Neuronal stem cell (in vitro differentiated cells): ENCODE data around the gene UQCRQ.
A peak's percentile ranks its signal among the peaks of the same experiment; 100 is the strongest.

Source experiments
- DNase-seq: peaks from one replicate; pipeline ENCODE4 v3.0.0-alpha.2; 2013; ENCODE audit warnings: low spot score
- H2AFZ ChIP-seq: one replicate; pipeline ENCODE4 v1.6.1; 2013; ENCODE audit warnings: mild to moderate bottlenecking, low read length, inconsistent platforms
- H2AK5ac ChIP-seq: 2 replicates; pipeline ENCODE4 v1.6.1; 2013; ENCODE audit warnings: low read depth, mild to moderate bottlenecking, inconsistent platforms, low read length, moderate library complexity, mixed read lengths
- H2BK120ac ChIP-seq: 2 replicates; pipeline ENCODE4 v1.6.1; 2013; ENCODE audit warnings: low read depth, mild to moderate bottlenecking, inconsistent platforms, low read length, moderate library complexity, mixed read lengths
- H2BK12ac ChIP-seq: one replicate; pipeline ENCODE4 v1.6.1; 2013; ENCODE audit warnings: low read length, inconsistent platforms
- H2BK15ac ChIP-seq: 2 replicates; pipeline ENCODE4 v1.6.1; 2013; ENCODE audit warnings: mild to moderate bottlenecking, low read length, inconsistent platforms, mixed read lengths
- H2BK5ac ChIP-seq: one replicate; pipeline ENCODE4 v1.6.1; 2013; ENCODE audit warnings: inconsistent platforms, mild to moderate bottlenecking, low read length, moderate library complexity
- H3K14ac ChIP-seq: one replicate; pipeline ENCODE4 v1.6.1; 2013; ENCODE audit warnings: low read length, inconsistent platforms
- H3K18ac ChIP-seq: 2 replicates; pipeline ENCODE4 v1.6.1; 2013; ENCODE audit warnings: low read length, inconsistent platforms
- H3K23ac ChIP-seq: 2 replicates; pipeline ENCODE4 v1.6.1; 2013; ENCODE audit warnings: low read depth, mild to moderate bottlenecking, mixed read lengths, low read length, inconsistent platforms; ENCODE audit not compliant: poor library complexity
- H3K27ac ChIP-seq: replicated peaks from 3 replicates; pipeline ENCODE4 v1.5.1; 2013; ENCODE audit warnings: low read length, inconsistent platforms
- H3K27me3 ChIP-seq, 3 experiments: 2 replicates each; pipeline ENCODE4 v1.6.1; 2013; ENCODE audit warnings: low read length in 3 of 3, mild to moderate bottlenecking in 2 of 3, inconsistent platforms in 1 of 3, low read depth in 1 of 3, mixed read lengths in 1 of 3, moderate library complexity in 1 of 3; ENCODE audit not compliant: control insufficient read depth in 3 of 3, insufficient read depth in 3 of 3
- H3K36me3 ChIP-seq, 2 donors: replicated peaks in 1 of 2; 2 replicates each; pipeline ENCODE4 v1.6.1; 2013; ENCODE audit warnings: low read length in 2 of 2; ENCODE audit not compliant: control insufficient read depth in 2 of 2, insufficient read depth in 2 of 2
- H3K4ac ChIP-seq: 2 replicates; pipeline ENCODE4 v1.6.1; 2013; ENCODE audit warnings: inconsistent platforms, mild to moderate bottlenecking, low read length, moderate library complexity
- H3K4me1 ChIP-seq, 2 donors: 1 replicate in 1 of 2; 2 replicates in 1 of 2; pipeline ENCODE4 v1.6.1; 2013; ENCODE audit warnings: low read length in 2 of 2, low read depth in 1 of 2; ENCODE audit not compliant: control insufficient read depth in 2 of 2, insufficient read depth in 1 of 2
- H3K4me2 ChIP-seq: one replicate; pipeline ENCODE4 v1.6.1; 2013; ENCODE audit warnings: mild to moderate bottlenecking, low read length, inconsistent platforms; ENCODE audit not compliant: insufficient read depth, poor library complexity, severe bottlenecking
- H3K4me3 ChIP-seq, 2 donors: 2 replicates each; pipeline ENCODE4 v1.5.1; 2013; ENCODE audit warnings: low read length in 2 of 2, mild to moderate bottlenecking in 2 of 2, inconsistent platforms in 1 of 2, moderate library complexity in 1 of 2
- H3K79me1 ChIP-seq: one replicate; pipeline ENCODE4 v1.6.1; 2013; ENCODE audit warnings: low read depth, mild to moderate bottlenecking, inconsistent platforms, low read length, moderate library complexity
- H3K9ac ChIP-seq: one replicate; pipeline ENCODE4 v1.6.1; 2013; ENCODE audit warnings: mild to moderate bottlenecking, low read depth, low read length, inconsistent platforms; ENCODE audit not compliant: poor library complexity
- H3K9me3 ChIP-seq, 2 donors: replicated peaks in 1 of 2; 2 replicates each; pipeline versions ENCODE3 to v1.6.1; 2013; ENCODE audit warnings: low read length in 2 of 2, mild to moderate bottlenecking in 2 of 2, inconsistent platforms in 1 of 2, low read depth in 1 of 2, mixed read lengths in 1 of 2, moderate library complexity in 1 of 2; ENCODE audit not compliant: control insufficient read depth in 2 of 2, insufficient read depth in 1 of 2
- H4K8ac ChIP-seq: one replicate; pipeline ENCODE4 v1.6.1; 2013; ENCODE audit warnings: low read depth, mild to moderate bottlenecking, inconsistent platforms, low read length, moderate library complexity
- H4K91ac ChIP-seq: one replicate; pipeline ENCODE4 v1.6.1; 2013; ENCODE audit warnings: low read length, low read depth, mild to moderate bottlenecking, inconsistent platforms; ENCODE audit not compliant: poor library complexity
- WGBS, 2 donors: extraction: QIAGEN DNeasy Blood & Tissue Kit; methylation state at CpG; one replicate each; pipeline ENCODE4 v1.1.7; 2013; ENCODE audit warnings: missing lambda C conversion rate in 2 of 2, mixed read lengths in 1 of 2; ENCODE audit not compliant: insufficient read length in 2 of 2, insufficient replicate concordance in 1 of 2; ENCODE audit errors: extremely low coverage in 2 of 2; 5-methylcytosine and 5-hydroxymethylcytosine counted together

UQCRQ gene

GRCh38 chr5:132830436-132831094 is 35.9 kb upstream of the UQCRQ start, which contains the start of gene SHROOM1:
SHROOM1 (minus strand) TSS chr5:132830647; CDS start chr5:132826140, 4,507 bp downstream.
- Histone ChIP-seq H4K91ac (no peak within 1 kb of the TSS), H3K9me3 (no peaks in the 10 kb centered on the region), H3K79me1 (peaks cover 3% of the 10 kb centered on the region), H3K14ac (no peak within 1 kb of the TSS), H3K4me1 (peaks cover 0 to 4% of the 10 kb centered on the region in 2 donors), H3K4me2 (peak within 1 kb of the TSS; percentile 72), H3K9ac (peak within 1 kb of the TSS; percentile 89), H3K27ac (no peak within 1 kb of the TSS), H4K8ac (peak within 1 kb of the TSS; percentile 74), H2AK5ac (peak within 1 kb of the TSS; percentile 0), H3K18ac (peak within 1 kb of the TSS; percentile 98), H2BK15ac (peak within 1 kb of the TSS; percentile 20), H3K4ac (no peak within 1 kb of the TSS), H2BK5ac (no peak within 1 kb of the TSS), H2BK12ac (no peak within 1 kb of the TSS), H2BK120ac (peak within 1 kb of the TSS; percentile 35), H3K27me3 (peaks cover 8 to 90% (median 56%) of the 10 kb centered on the region in 3 experiments), H3K23ac (peak within 1 kb of the TSS; percentile 94), H2AFZ (peak within 1 kb of the TSS; percentile 95), H3K4me3 (peak within 1 kb of the TSS; percentile 47 to 87), H3K36me3 (no peaks in the 10 kb centered on the region)
- DNase-seq: no peak
- no CpG with 5 or more reads among the region's 78 CpGs for WGBS, 2 donors

GRCh38 chr5:132831095-132831860 is 35.2 kb upstream of the UQCRQ start:
- Histone ChIP-seq H3K4me2 (peak overlapping the region; percentile 72), H3K18ac (no peak overlapping the region), H3K36me3 (no peaks in the 10 kb centered on the region), H4K91ac (no peak overlapping the region), H4K8ac (no peak overlapping the region), H3K4ac (no peak overlapping the region), H3K4me1 (no peaks in the 10 kb centered on the region), H3K4me3 (no peak overlapping the region), H3K9ac (no peak overlapping the region), H3K9me3 (no peaks in the 10 kb centered on the region), H2AFZ (peak overlapping the region; percentile 95), H2BK15ac (no peak overlapping the region), H3K23ac (no peak overlapping the region), H3K27ac (no peak overlapping the region), H2BK120ac (no peak overlapping the region), H2AK5ac (peak overlapping the region; percentile 0), H2BK12ac (no peak overlapping the region), H3K14ac (no peak overlapping the region), H2BK5ac (no peak overlapping the region), H3K79me1 (peaks cover 3% of the 10 kb centered on the region), H3K27me3 (peaks cover 4 to 89% (median 49%) of the 10 kb centered on the region in 3 experiments)
- WGBS, 2 donors: no CpG with 5 or more reads among the region's 15 CpGs
- DNase-seq: no peak

GRCh38 chr5:132832612-132833011 is 33.8 kb upstream of the UQCRQ start:
- Histone ChIP-seq H3K9ac (no peak overlapping the region), H2BK15ac (no peak overlapping the region), H3K14ac (no peak overlapping the region), H3K4ac (no peak overlapping the region), H3K23ac (no peak overlapping the region), H3K9me3 (no peaks in the 10 kb centered on the region), H4K91ac (no peak overlapping the region), H2BK12ac (no peak overlapping the region), H3K4me2 (no peak overlapping the region), H3K36me3 (no peaks in the 10 kb centered on the region), H2AFZ (no peak overlapping the region), H2BK5ac (no peak overlapping the region), H3K18ac (no peak overlapping the region), H2BK120ac (no peak overlapping the region), H3K27ac (no peak overlapping the region), H2AK5ac (no peak overlapping the region), H3K4me3 (no peak overlapping the region), H4K8ac (no peak overlapping the region), H3K79me1 (peaks cover 3% of the 10 kb centered on the region), H3K27me3 (peaks cover 3 to 80% (median 38%) of the 10 kb centered on the region in 3 experiments), H3K4me1 (no peaks in the 10 kb centered on the region)
- no CpG with 5 or more reads among the region's 5 CpGs for WGBS, 2 donors
- no peak for DNase-seq

GRCh38 chr5:132834057-132834456 is 32.4 kb upstream of the UQCRQ start:
- H2BK5ac ChIP-seq: no peak overlapping the region
- H3K27ac ChIP-seq: no peak overlapping the region
- no peaks in the 10 kb centered on the region for H3K4me1 ChIP-seq
- no peaks in the 10 kb centered on the region for H3K9me3 ChIP-seq
- WGBS, 2 donors: no CpG with 5 or more reads among the region's 3 CpGs
- H4K8ac ChIP-seq: no peak overlapping the region
- no peak overlapping the region for H4K91ac ChIP-seq
- no peak overlapping the region for H3K23ac ChIP-seq
- H2AFZ ChIP-seq: no peak overlapping the region
- no peak overlapping the region for H3K18ac ChIP-seq
- H3K9ac ChIP-seq: no peak overlapping the region
- DNase-seq: no peak
- H2AK5ac ChIP-seq: no peak overlapping the region
- H3K4ac ChIP-seq: no peak overlapping the region
- H3K36me3 ChIP-seq: no peaks in the 10 kb centered on the region
- H3K27me3 ChIP-seq: peaks cover 3 to 80% (median 23%) of the 10 kb centered on the region in 3 experiments
- H2BK15ac ChIP-seq: no peak overlapping the region
- H3K4me3 ChIP-seq: no peak overlapping the region
- H3K79me1 ChIP-seq: peaks cover 2% of the 10 kb centered on the region
- no peak overlapping the region for H2BK12ac ChIP-seq
- no peak overlapping the region for H2BK120ac ChIP-seq
- no peak overlapping the region for H3K4me2 ChIP-seq
- H3K14ac ChIP-seq: no peak overlapping the region
